Measurements from ENCODE around the gene IQCH. TPM values are rescaled to one million over a fixed set of nuclear protein-coding genes. Genes with fewer than 3 reads are reported as not detected.
A peak's percentile ranks its signal among the peaks of the same experiment; 100 is the strongest.

Gene IQCH
- total and polyA plus RNA-seq, 4 donors, result 2.4 to 9.0 (median 4.8) TPM

DNA sequence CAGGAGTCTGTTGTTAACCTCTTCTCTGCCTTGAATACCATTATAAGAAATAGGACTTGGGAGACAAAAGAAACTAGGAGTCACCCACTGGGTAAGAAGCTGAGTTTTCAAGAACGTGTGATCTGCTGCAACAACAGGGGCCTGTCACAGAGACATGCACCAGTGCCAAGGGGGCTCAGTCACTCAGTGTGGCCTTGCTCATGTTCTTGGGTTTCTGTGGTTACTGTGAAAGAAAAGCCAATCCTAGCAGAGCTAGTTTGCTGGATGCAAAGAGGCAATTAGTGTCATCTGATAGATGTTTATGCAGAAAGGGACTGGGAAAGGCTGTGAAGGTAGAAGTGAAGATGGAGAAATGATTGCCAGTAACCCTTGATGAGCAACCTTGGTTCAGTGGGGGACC lies 126.3 kb downstream of the IQCH start:
- no peaks in the 10 kb centered on the region for H3K27me3 ChIP-seq (ENCODE audit: control insufficient read depth, insufficient read depth, low read length)
- peak in 2 of 6 donors; percentile 25 to 40 for DNase-seq (ENCODE audit: low read depth in 4 of 6, low spot score in 6 of 6)
- no peaks in the 10 kb centered on the region for H3K4me1 ChIP-seq (ENCODE audit: control insufficient read depth, insufficient read depth, low read length)

DNA sequence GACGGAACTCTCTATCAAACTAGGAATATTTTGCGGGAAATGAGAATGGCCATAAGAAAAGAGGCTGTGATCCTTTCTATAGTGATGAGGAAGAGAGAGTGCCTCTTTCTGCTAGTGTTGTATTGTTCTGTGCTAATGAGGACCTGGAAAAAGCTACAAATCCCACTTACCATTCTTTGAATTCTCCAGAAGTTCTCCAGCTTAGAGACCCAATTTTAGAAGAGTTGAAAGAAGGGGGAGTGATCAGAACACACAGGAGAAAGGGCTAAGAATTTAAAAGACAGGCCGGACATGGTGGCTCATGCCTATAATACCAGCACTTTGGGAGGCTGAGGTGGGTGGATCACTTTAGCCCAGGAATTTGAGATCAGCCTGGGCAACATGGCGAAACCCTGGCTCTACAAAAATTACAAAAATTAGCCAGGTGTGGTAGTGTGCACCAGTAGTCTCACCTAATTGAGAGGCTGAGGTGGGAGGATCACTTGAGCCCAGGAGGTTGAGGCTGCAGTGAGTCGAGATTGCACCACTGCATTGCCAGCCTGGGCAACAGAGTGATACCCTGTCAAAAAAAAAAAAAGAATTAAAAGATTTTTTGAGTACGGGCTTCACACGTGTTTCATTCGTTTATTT lies 126.9 kb downstream of the IQCH start:
- 95% methylated on average over 6 of the region's 8 CpGs for WGBS (ENCODE audit: insufficient coverage)
- Histone ChIP-seq H3K27me3 (ENCODE audit: control insufficient read depth, insufficient read depth, low read length) (no peaks in the 10 kb centered on the region), H3K9me3 (ENCODE audit: control insufficient read depth, insufficient read depth, low read length) (no peaks in the 10 kb centered on the region), H3K4me1 (ENCODE audit: control insufficient read depth, insufficient read depth, low read length) (no peaks in the 10 kb centered on the region), H3K4me3 (ENCODE audit: low read depth, low read length) (no peak overlapping the region), H3K36me3 (ENCODE audit: control insufficient read depth, insufficient read depth, low read length) (no peaks in the 10 kb centered on the region), H3K27ac (ENCODE audit: low read depth, low read length) (no peak overlapping the region)
- DNase-seq (ENCODE audit: low read depth in 4 of 6, low spot score in 6 of 6), result no peak

More for the DNA sequence above, 126.3 kb downstream of the IQCH start:
- Histone ChIP-seq H3K27ac (ENCODE audit: low read depth, low read length) (no peak overlapping the region), H3K36me3 (ENCODE audit: control insufficient read depth, insufficient read depth, low read length) (no peaks in the 10 kb centered on the region), H3K9me3 (ENCODE audit: control insufficient read depth, insufficient read depth, low read length) (no peaks in the 10 kb centered on the region), H3K4me3 (ENCODE audit: low read depth, low read length) (no peak overlapping the region)
- 0% methylated on average over 1 of the region's 1 CpG for WGBS (ENCODE audit: insufficient coverage)

DNA sequence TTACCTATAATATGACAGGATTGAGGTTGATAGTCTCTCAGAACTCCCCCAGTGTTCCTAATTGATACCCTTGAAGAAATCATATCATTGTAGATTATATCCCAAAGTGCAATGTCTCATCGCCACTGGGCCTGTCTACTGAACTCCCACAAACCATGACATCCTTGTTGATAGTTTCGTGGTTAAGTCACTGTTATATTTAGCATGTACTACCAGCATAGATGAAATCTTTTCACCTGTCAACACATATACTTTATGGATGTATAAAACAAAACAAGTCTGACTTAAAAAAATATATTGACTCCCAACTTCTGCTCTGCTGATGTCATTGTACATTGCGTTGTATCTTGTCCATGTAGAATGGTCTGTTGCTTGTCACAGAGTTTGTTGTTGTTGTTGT lies 128.1 kb downstream of the IQCH start:
- Histone ChIP-seq H3K4me1 (ENCODE audit: control insufficient read depth, insufficient read depth, low read length) (no peaks in the 10 kb centered on the region), H3K36me3 (ENCODE audit: control insufficient read depth, insufficient read depth, low read length) (no peaks in the 10 kb centered on the region), H3K4me3 (ENCODE audit: low read depth, low read length) (no peak overlapping the region), H3K27me3 (ENCODE audit: control insufficient read depth, insufficient read depth, low read length) (no peaks in the 10 kb centered on the region), H3K27ac (ENCODE audit: low read depth, low read length) (no peak overlapping the region), H3K9me3 (ENCODE audit: control insufficient read depth, insufficient read depth, low read length) (no peaks in the 10 kb centered on the region)
- WGBS (ENCODE audit: insufficient coverage), result no CpG with 5 or more reads among the region's 3 CpGs
- no peak for DNase-seq (ENCODE audit: low read depth in 4 of 6, low spot score in 6 of 6)

DNA sequence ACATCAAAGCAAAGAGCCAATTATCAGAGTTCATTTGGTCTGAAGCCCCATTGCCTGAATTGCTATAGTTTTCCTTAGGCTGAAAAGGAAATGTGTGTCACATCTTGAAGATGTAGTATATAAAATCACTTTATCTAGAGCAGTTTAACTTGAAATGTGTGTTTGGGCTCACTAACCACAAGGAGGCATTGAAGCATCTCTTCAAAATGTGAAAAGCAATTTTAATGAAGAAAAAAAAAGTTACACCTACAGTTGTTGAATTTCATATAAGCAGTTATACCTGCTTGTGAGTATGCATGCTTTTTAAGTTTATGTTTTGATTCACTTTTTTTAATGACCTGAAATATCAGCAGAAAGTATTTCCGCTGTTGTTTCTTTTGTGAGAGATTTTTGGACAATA lies 129.3 kb downstream of the IQCH start:
- DNase-seq (ENCODE audit: low read depth in 4 of 6, low spot score in 6 of 6), result peak in 1 of 6 donors; percentile 57
- Histone ChIP-seq H3K27ac (ENCODE audit: low read depth, low read length) (no peak overlapping the region), H3K4me1 (ENCODE audit: control insufficient read depth, insufficient read depth, low read length) (no peaks in the 10 kb centered on the region), H3K27me3 (ENCODE audit: control insufficient read depth, insufficient read depth, low read length) (no peaks in the 10 kb centered on the region), H3K9me3 (ENCODE audit: control insufficient read depth, insufficient read depth, low read length) (no peaks in the 10 kb centered on the region), H3K4me3 (ENCODE audit: low read depth, low read length) (no peak overlapping the region), H3K36me3 (ENCODE audit: control insufficient read depth, insufficient read depth, low read length) (no peaks in the 10 kb centered on the region)
- WGBS (ENCODE audit: insufficient coverage), result no CpG with 5 or more reads among the region's 1 CpG

DNA sequence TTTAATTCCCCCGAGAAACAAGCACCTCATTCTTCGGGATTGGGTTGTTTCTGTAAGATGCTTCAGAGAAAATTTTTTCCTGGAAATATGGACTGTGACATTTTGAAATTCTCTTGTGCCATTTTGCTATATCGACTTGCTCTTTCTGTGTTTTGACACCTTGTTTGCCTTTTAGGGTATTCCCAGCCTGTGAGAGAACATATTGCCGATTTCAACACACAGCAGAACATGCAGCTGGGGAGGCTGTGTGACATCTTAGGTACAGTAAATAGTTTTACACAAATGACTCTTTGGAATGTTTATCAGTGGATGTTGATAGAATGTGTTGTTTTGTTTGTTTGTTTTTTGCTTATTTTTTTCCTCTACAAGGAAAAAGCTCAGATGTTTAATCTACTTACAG lies 130.2 kb downstream of the IQCH start:
- no peaks in the 10 kb centered on the region for H3K4me1 ChIP-seq (ENCODE audit: control insufficient read depth, insufficient read depth, low read length)
- no peaks in the 10 kb centered on the region for H3K9me3 ChIP-seq (ENCODE audit: control insufficient read depth, insufficient read depth, low read length)
- 88% methylated on average over 1 of the region's 4 CpGs for WGBS (ENCODE audit: insufficient coverage)
- no peak overlapping the region for H3K4me3 ChIP-seq (ENCODE audit: low read depth, low read length)
- no peak overlapping the region for H3K27ac ChIP-seq (ENCODE audit: low read depth, low read length)
- no peak for DNase-seq (ENCODE audit: low read depth in 4 of 6, low spot score in 6 of 6)
- no peaks in the 10 kb centered on the region for H3K27me3 ChIP-seq (ENCODE audit: control insufficient read depth, insufficient read depth, low read length)
- H3K36me3 ChIP-seq (ENCODE audit: control insufficient read depth, insufficient read depth, low read length), result no peaks in the 10 kb centered on the region

DNA sequence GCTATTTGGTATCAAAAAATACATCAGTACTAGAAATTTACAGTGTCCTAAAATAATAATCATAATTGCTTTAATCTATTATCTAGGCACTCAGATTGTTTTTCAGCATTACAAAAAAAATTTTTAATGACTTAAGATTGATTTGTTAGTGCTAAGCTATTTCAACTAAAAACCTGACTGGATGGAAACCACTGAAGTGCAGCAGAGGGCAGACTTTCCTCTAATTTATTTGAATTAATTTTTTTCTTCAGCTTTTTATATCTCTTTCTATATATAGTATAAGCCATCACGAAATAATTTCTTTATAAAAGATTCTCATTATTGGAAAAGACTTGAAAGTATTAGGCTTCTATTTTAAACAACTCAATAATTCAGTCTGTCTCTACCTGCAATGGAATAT lies 131.4 kb downstream of the IQCH start:
- DNase-seq (ENCODE audit: low read depth in 4 of 6, low spot score in 6 of 6), result no peak
- H3K27me3 ChIP-seq (ENCODE audit: control insufficient read depth, insufficient read depth, low read length), result no peaks in the 10 kb centered on the region
- no peaks in the 10 kb centered on the region for H3K9me3 ChIP-seq (ENCODE audit: control insufficient read depth, insufficient read depth, low read length)
- no peak overlapping the region for H3K27ac ChIP-seq (ENCODE audit: low read depth, low read length)
- H3K36me3 ChIP-seq (ENCODE audit: control insufficient read depth, insufficient read depth, low read length), result no peaks in the 10 kb centered on the region
- no peak overlapping the region for H3K4me3 ChIP-seq (ENCODE audit: low read depth, low read length)
- H3K4me1 ChIP-seq (ENCODE audit: control insufficient read depth, insufficient read depth, low read length), result no peaks in the 10 kb centered on the region
- WGBS (ENCODE audit: insufficient coverage), result no CpG with 5 or more reads among the region's 1 CpG

DNA sequence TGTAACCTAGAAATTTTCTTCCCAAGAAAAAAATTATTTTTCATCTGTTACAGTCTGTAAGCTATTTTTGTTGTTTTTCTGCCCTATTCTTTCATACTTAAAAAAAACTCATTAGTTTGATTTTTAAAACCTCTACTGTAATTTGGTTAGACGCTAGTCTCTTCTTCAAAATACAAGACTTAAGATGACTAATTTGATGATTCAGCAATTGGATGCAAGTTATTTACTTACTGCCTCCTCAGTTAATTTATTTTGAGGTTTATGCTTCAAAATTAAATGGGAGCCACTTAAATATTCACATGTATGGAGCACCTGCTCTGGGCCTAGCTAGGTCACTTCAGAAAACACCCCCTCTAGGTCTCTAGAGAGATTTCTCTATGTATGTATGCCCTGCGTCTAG lies 132.4 kb downstream of the IQCH start:
- no peak overlapping the region for H3K4me3 ChIP-seq (ENCODE audit: low read depth, low read length)
- H3K9me3 ChIP-seq (ENCODE audit: control insufficient read depth, insufficient read depth, low read length), result no peaks in the 10 kb centered on the region
- DNase-seq (ENCODE audit: low read depth in 4 of 6, low spot score in 6 of 6), result no peak
- H3K4me1 ChIP-seq (ENCODE audit: control insufficient read depth, insufficient read depth, low read length), result no peaks in the 10 kb centered on the region
- WGBS (ENCODE audit: insufficient coverage), result no CpG with 5 or more reads among the region's 2 CpGs
- no peaks in the 10 kb centered on the region for H3K27me3 ChIP-seq (ENCODE audit: control insufficient read depth, insufficient read depth, low read length)
- no peaks in the 10 kb centered on the region for H3K36me3 ChIP-seq (ENCODE audit: control insufficient read depth, insufficient read depth, low read length)
- no peak overlapping the region for H3K27ac ChIP-seq (ENCODE audit: low read depth, low read length)

DNA sequence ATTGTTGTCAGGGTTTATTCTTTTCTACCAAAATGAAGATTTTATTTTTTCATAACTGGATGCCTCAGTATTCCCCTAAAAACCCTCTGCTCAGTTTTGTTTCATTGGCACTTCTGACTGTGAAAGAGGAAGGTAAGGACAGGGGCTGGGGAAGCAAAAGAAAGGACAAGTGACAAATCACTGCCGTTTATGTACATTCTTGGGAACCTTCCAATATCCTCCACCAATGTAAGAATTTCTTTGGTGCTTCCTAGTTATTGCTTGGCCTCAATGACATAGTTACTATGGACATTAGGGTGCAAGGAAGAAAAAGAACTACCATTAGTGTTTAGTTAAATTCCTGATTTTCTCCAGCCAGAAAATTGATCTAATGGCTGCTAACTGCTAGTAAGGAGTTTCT lies 135.4 kb downstream of the IQCH start:
- Histone ChIP-seq H3K27me3 (ENCODE audit: control insufficient read depth, insufficient read depth, low read length) (no peaks in the 10 kb centered on the region), H3K27ac (ENCODE audit: low read depth, low read length) (no peak overlapping the region), H3K9me3 (ENCODE audit: control insufficient read depth, insufficient read depth, low read length) (no peaks in the 10 kb centered on the region), H3K4me3 (ENCODE audit: low read depth, low read length) (no peak overlapping the region), H3K36me3 (ENCODE audit: control insufficient read depth, insufficient read depth, low read length) (no peaks in the 10 kb centered on the region), H3K4me1 (ENCODE audit: control insufficient read depth, insufficient read depth, low read length) (no peaks in the 10 kb centered on the region)
- DNase-seq (ENCODE audit: low read depth in 4 of 6, low spot score in 6 of 6), result no peak
- no CpG with 5 or more reads among the region's 1 CpG for WGBS (ENCODE audit: insufficient coverage)

DNA sequence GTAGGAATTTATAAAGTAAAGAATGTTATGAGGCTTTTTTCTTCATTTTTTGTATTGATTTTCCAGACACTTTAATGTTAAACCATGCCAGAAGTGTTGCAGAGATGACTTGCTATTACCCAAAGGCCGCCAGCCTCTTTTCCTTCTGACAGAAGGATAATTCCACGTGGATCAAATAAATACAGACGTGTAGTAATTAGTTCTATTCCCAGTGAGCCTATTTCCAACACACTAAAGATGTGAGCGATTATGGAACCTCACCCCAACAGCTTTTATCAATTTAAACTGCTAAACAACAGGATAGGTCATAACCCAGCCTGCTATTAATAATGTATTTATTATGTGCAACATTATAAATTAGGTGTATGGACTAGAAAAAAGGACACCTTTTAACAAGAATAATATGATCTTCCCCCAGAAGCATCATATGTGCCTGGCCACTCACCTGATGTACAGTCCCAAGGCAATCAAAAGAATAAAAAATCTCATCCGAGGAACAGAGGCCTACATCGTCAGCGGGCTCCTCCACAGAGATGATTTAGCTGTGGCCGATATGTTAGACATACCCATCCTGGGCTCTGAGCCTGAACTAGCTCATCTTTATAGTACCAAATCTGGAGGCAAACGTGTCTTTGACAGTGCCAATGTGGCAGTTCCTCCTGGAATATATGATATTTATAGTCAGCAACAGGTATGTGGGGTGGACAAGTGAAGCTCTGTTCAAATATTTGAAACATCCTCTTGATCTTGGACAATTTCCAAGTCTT lies 140.5 kb downstream of the IQCH start:
- Histone ChIP-seq H3K4me1 (ENCODE audit: control insufficient read depth, insufficient read depth, low read length) (no peaks in the 10 kb centered on the region), H3K4me3 (ENCODE audit: low read depth, low read length) (no peak overlapping the region), H3K9me3 (ENCODE audit: control insufficient read depth, insufficient read depth, low read length) (no peaks in the 10 kb centered on the region), H3K27me3 (ENCODE audit: control insufficient read depth, insufficient read depth, low read length) (no peaks in the 10 kb centered on the region), H3K36me3 (ENCODE audit: control insufficient read depth, insufficient read depth, low read length) (no peaks in the 10 kb centered on the region), H3K27ac (ENCODE audit: low read depth, low read length) (no peak overlapping the region)
- DNase-seq (ENCODE audit: low read depth in 4 of 6, low spot score in 6 of 6), result peak in 1 of 6 donors; percentile 76
- 75% methylated on average over 4 of the region's 9 CpGs for WGBS (ENCODE audit: insufficient coverage)

DNA sequence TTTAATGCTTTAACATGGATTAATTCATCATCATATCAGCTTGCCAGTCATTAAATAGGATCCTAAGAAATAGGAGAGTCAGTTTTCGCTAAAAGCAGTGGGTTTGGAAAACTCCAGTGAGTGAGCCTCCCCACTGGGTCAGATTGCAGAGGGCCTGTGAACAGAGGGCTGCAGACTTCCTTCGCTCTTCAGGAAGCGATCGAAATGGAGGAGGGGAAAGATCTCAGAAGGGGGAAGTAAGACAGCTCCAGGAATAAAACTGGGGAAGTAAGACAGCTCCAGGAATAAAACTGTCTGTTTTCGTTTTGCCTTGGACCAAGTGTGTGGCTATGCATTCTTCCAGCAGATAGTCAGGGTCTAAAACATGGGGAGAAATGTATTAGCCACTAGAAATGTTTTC lies 141.5 kb downstream of the IQCH start:
- Histone ChIP-seq H3K9me3 (ENCODE audit: control insufficient read depth, insufficient read depth, low read length) (no peaks in the 10 kb centered on the region), H3K4me1 (ENCODE audit: control insufficient read depth, insufficient read depth, low read length) (no peaks in the 10 kb centered on the region), H3K27ac (ENCODE audit: low read depth, low read length) (no peak overlapping the region), H3K27me3 (ENCODE audit: control insufficient read depth, insufficient read depth, low read length) (no peaks in the 10 kb centered on the region), H3K36me3 (ENCODE audit: control insufficient read depth, insufficient read depth, low read length) (no peaks in the 10 kb centered on the region), H3K4me3 (ENCODE audit: low read depth, low read length) (no peak overlapping the region)
- no peak for DNase-seq (ENCODE audit: low read depth in 4 of 6, low spot score in 6 of 6)
- WGBS (ENCODE audit: insufficient coverage), result 82% methylated on average over 5 of the region's 5 CpGs

Data from spinal cord (tissue), 10 donors.